DND-41 (cell line): ENCODE results near the gene PCGF2.

Experiments
- EZH2 ChIP-seq: IDR thresholded peaks from 3 replicates; pipeline ENCODE4 v1.6.1; 2012; ENCODE audit warnings: borderline replicate concordance, low read depth, mild to moderate bottlenecking, moderate library complexity, low read length, inconsistent platforms; ENCODE audit not compliant: severe bottlenecking
- TF ChIP-seq, protein P1 (sequence below): IDR thresholded peaks from 2 replicates; pipeline ENCODE4 v1.5.1; 2012; ENCODE audit warnings: borderline replicate concordance, low read length, moderate library complexity, mild to moderate bottlenecking; ENCODE audit not compliant: poor library complexity, severe bottlenecking; ENCODE audit errors: extremely low read depth

DNA sequence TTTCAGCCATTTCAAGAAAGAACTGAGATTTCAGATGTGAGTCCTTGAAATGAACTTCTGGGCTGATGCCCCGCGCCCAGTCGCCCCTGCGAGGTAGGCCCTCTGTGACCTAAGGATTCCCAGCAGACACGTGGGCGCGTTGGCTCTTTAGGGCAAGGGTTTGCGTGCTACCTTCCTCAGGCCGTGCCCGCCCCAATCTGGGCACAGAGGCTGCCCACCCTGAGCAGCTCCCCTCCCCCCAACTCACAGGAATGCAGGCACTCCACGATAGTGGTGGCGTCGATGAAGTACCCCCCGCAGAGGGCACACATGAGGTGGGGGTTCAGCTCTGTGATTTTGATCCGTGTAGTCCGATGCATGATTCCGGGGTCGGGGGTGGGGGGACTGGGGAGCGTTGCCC is 8.1 kb downstream of the PCGF2 start:
- TF ChIP-seq, protein P1, sequence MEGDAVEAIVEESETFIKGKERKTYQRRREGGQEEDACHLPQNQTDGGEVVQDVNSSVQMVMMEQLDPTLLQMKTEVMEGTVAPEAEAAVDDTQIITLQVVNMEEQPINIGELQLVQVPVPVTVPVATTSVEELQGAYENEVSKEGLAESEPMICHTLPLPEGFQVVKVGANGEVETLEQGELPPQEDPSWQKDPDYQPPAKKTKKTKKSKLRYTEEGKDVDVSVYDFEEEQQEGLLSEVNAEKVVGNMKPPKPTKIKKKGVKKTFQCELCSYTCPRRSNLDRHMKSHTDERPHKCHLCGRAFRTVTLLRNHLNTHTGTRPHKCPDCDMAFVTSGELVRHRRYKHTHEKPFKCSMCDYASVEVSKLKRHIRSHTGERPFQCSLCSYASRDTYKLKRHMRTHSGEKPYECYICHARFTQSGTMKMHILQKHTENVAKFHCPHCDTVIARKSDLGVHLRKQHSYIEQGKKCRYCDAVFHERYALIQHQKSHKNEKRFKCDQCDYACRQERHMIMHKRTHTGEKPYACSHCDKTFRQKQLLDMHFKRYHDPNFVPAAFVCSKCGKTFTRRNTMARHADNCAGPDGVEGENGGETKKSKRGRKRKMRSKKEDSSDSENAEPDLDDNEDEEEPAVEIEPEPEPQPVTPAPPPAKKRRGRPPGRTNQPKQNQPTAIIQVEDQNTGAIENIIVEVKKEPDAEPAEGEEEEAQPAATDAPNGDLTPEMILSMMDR, result no peak
- no peak for TF ChIP-seq EZH2
